NCI-H748 treated with DMSO at 0.1 percent for 48 hours (cell line): ENCODE measurements around the gene DKK2.
A peak's percentile ranks its signal among the peaks of the same experiment; 100 is the strongest.

ENCODE experiments used
- DNase-seq: peaks from one replicate; lab custom pipeline; 2025; lab: John Stamatoyannopoulos, UW

DKK2 gene, protein sequence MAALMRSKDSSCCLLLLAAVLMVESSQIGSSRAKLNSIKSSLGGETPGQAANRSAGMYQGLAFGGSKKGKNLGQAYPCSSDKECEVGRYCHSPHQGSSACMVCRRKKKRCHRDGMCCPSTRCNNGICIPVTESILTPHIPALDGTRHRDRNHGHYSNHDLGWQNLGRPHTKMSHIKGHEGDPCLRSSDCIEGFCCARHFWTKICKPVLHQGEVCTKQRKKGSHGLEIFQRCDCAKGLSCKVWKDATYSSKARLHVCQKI

GRCh38 chr4:107035819-107036583 is at the start of gene DKK2:
TSS of gene DKK2 (minus strand) at chr4:107036313. CDS start at chr4:107035591, 722 bp downstream.
- DNase-seq = no peak

- no peak for DNase-seq
Observed at GRCh38 chr4:107077192-107077591, 41.1 kb upstream of the DKK2 start.

DNA sequence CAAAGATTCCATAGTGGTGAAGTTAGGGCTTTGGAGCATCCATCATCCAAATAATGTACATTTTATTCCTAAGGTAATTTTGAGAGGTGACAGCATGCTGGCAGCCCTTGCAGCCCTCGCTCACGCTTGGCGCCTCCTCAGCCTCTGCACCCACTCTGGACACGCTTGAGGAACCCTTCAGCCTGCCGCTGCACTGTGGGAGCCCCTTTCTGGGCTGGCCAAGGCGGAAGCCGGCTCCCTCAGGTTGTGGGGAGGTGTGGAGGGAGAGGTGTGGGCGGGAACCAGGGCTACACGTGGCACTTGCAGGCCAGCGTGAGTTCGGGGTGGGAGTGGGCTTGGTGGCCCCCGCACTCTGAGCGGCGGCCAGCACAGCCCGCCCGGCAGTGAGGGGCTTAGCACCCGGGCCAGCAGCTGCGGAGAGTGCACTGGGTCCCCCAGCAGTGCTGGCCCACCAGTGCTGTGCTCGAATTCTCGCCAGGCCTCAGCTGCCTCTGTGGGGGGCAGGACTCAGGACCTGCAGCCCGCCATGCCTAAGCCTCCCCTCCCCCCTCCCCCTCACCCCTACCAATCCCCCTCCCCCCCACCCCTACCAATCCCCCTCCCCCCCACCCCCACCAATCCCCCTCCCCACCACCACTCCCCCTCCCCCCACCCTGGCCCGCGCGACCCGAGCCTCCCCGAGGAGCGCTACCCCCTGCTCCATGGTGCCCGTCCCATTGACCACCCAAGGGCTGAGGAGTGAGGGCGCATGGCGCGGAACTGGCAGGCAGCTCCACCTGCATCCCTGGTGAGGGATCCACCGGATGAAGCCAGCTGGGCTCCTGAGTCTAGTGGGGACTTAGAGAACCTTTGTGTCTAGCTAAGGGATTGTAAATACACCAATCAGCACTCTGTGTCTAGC is 37.0 kb upstream of the DKK2 start:
- DNase-seq = no peak

GRCh38 chr4:107071108-107071507 is 35.0 kb upstream of the DKK2 start:
- DNase-seq = no peak

- no peak for DNase-seq
Observed at GRCh38 chr4:107069049-107069448, 32.9 kb upstream of the DKK2 start.

DNA sequence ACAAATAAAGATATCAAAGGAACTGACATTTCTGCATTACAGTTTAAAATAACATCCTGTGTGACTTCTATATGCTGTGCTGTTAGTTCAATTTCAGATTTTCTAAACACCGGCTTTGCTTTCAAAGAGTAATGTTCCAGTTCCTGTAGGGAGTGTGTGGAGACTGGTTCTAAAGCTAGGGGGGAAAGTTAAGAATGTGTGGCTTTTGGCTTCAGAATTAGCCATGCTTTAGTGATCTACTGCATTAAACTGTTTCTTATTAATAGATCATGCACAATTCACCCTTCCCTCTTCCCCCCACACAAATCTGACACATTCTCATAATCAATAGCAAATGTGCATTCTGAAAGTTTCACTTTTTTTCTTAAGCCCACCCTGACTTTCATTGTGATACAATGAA is 32.0 kb upstream of the DKK2 start:
- DNase-seq = no peak

- DNase-seq = no peak
Observed at GRCh38 chr4:107066621-107067020, 30.5 kb upstream of the DKK2 start.

- no peak for DNase-seq
Observed at GRCh38 chr4:107065201-107065600, 29.1 kb upstream of the DKK2 start.

DNA sequence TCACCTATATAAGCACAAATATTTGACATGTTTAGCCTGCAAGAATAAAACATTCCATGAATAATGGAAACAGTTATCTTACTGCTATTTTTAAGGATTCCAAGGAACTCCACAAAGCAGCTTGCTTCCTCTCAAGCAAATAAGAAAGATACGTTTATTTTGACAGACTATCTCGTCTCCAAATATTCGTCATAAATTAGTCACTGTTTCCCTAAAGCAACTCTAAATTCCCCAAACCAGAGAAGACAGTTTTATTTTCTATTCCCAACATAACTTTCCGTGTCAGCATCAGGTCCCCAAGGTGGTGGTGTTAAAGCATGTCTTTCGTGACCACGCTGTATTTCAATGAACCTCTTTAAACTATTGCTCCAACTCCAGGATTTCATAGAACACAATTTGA is 24.3 kb upstream of the DKK2 start:
- DNase-seq = no peak

DNA sequence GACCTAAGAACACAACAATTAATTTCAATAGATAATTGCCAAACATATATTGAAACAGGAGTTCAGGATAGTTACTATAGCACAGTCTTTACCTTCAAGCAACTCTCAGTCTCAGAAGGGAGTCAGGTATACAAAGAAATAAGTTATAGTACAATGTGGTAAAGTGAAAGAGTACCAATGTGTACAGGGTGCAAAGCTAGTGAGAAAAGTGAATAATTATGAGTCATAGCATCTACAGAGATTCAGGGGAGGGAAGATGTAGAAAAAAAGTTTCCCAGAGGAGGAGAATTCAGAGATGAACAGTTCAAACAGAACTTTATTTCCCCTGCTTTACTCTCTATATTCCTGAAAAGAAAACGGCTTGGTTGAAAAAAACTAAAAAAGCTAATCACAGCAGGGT is 22.7 kb upstream of the DKK2 start:
- no peak for DNase-seq

GRCh38 chr4:107050525-107051135 is 14.5 kb upstream of the DKK2 start:
- peak; percentile 8 for DNase-seq

- DNase-seq = no peak
Observed at GRCh38 chr4:107046261-107046660, 10.1 kb upstream of the DKK2 start.

- no peak for DNase-seq
Observed at GRCh38 chr4:107044170-107044569, 8.1 kb upstream of the DKK2 start.

GRCh38 chr4:107037199-107037584 is 1.1 kb upstream of the DKK2 start:
- DNase-seq = no peak

GRCh38 chr4:107036584-107037198 is 578 bp upstream of the DKK2 start:
- DNase-seq = no peak

DNA sequence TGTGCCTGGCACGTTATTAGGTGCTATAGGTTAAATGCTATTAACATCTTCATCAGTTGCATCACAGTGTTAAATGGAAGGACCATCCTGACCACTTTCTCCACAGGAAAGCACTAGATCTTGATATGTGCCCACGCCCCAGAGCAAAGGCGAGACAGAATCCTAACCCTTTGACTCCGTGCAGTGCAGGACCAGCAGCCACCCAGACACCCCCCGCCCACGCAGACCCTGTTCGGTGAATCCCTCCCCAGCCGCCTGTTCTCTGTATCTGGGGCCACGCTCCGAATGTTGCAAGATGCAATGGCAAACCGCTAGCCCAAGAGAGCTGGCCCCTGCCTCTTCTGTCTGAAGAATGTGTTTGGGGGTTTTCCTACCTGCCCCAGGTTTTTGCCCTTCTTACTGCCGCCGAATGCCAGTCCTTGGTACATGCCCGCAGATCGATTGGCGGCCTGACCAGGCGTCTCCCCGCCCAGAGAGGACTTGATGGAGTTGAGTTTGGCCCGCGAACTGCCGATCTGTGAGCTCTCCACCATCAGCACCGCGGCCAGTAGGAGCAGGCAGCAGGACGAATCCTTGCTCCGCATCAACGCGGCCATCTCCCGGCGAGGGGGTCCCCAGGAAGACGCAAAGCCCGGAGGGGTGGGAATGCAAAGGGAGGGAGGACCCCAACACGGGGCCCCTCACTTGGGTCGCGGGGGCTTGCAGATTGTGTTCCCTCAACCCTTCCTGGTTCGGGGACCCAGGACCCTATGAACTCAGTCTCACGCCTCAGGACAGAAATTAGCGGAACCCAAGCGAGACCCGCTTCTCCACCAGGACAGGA is 906 bp downstream of the DKK2 start:
- DNase-seq = no peak

GRCh38 chr4:107034091-107034995 is 1.8 kb downstream of the DKK2 start:
- DNase-seq = peak; percentile 44

DNA sequence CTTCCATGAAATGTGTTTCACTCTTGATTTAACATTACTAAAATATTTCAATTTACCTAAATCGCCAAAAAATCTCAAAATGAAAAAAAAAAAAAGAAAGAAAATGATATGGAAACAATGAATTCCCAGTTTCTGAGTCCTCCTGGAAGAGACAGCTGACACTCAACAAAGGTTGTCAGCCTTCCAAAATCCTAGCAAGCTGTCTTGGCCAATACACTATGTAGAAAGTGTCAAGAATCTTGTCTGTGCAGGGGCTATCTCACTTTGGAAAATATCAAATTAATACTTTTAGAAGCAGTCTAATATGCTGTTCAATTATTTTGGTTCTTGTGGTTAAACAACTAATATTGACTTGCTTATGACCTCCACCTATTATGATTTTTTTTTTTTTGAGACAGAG is 8.7 kb downstream of the DKK2 start:
- no peak for DNase-seq

DNA sequence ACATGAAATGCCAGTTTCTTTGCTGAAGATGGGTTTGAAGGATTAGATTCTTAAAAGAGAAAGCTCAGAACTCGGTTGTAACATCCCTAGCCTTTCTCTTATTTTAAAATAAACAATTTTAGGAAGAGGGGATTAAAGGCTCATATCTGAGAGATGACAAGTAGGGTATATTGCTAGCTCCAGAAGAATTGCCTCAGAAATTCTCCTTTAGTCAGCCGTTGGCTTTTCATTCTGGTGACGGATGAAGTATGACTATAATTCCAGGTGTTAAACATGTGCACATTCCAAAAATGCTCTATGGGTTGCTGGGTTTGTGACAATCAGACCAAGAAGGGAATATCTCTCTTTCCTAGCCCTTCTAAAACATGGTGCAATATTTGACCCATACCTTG is 17.8 kb downstream of the DKK2 start:
- DNase-seq = no peak
